NCI-H446 treated with DMSO at 0.1 percent for 48 hours (cell line): ENCODE measurements around the gene RUBCNL.

Source experiments
- DNase-seq: peaks from one replicate; lab custom pipeline; 2025; lab: John Stamatoyannopoulos, UW

The RUBCNL gene

DNA sequence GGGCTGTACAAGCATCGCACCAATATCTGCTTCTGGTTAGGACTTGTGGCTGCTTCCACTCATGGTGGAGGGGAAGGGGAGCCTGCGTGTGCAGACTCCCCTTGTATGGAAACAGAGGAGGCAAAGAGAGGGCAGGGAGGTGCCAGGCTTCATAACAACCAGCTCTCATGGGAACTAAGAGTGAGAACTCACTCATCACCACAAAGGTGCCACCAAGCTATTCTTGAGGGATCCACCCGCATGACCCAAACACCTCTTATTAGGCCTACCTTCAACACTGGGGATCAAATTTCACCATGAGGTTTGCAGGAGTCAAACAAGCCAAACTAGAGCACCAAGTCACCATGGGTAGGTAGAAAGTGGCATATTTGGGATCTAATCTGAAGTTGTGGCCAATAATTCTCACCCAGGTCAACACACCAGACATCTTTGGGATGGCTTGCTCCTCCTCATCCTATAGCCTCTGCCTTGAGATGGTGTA lies 46.4 kb downstream of the RUBCNL start:
- DNase-seq = no peak

DNA sequence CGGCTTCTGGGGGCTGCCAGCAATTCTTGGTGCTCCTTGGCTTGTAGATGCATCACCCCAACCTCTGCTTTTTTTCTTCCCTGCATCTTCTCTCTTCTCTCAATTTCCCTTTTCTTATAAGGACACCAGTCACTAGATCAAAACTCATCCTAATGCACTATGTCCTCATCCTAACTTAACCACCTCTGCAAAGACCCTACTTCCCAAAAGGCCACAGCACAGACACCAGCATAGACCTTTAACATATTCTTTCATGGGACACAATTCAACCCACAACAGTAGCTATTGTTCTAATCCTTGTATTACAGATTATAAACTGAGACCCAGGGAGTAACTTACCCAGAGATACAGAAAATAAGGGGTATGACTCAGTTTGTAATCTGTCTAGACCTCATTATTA lies 47.0 kb downstream of the RUBCNL start:
- no peak for DNase-seq

DNA sequence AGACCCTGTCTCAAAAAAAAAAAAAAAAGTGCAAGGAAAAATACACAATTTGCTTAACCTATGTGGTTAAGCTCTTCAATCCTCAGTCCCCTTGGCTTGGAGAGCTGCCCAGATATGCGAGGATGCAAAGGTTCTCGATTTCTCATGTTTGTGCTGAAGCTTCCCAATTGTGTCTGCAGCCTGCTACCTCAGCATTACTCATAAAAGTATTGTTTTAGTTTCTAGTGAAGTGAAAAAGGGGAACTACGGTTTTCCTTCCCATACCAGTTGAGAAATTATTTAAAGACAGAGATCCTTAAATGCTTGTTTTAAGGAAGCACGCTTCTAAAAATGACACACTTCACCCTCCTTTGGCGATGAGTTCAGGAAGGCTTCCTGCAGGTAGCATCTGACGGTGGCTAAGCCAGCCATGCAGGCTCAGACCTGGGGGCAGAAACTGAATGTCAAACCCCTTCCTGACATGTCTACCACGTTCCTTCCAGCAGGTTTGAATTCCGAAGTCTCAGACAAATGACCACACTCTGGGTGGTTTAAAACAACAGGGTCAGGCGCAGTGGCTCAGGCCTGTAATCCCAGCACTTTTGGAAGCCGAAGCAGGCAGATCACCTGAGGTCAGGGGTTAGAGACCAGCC lies 47.9 kb downstream of the RUBCNL start:
- DNase-seq = no peak

DNA sequence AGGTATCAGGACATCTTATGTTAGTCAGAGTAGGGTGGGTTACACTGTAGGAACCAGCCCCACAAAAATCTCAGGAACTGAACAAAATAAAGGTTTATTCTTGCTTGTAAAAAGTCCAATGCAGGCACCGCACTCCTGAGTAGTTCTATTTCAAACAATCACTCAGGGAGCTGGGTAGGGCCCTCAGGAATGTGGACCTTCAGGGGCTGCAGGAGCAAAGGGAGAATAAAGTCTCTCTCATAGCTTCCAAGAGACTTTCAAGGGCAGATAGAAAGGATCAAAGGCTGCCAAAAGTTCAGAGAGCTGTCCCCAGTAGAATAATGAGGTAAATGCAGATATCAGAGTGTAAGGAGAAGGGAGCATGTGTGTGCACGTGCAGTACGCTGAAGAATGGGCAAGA lies 49.4 kb downstream of the RUBCNL start:
- no peak for DNase-seq

DNA sequence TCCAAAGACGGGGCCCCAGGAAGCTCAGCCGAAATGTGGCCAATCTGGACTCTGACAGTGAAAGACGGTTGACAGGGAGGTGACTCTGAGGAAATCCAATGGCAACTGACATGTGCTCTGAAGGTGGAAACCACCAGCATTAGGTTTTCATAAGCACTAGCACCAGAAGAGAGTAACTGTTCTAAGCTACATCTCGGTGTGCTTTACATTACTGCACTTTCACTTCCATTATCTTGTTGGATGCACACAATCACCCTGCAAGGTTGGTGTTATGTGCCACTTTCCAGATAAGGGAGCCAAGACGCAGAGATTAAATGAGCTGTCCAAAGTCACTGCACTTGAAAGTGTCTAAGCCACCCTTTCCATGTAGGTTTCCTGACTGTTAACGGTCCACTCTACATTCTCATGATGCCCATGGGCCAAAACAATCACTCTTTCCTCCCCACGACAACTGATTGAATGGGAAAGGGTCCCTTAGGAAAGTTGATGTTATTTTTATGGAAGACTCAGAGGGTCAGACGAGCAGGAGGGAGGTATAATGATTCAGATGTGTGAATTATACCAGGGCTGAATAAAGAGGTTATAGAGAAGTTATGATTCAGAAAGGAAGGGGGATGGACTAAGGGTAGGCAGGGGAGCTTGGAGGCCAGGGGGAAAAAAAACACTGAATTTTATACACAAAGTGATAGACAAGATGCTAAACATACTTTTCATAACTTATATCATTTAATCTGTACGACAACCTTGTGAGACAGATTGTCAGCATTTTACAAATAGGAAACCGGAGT lies 52.8 kb downstream of the RUBCNL start:
- DNase-seq = no peak

DNA sequence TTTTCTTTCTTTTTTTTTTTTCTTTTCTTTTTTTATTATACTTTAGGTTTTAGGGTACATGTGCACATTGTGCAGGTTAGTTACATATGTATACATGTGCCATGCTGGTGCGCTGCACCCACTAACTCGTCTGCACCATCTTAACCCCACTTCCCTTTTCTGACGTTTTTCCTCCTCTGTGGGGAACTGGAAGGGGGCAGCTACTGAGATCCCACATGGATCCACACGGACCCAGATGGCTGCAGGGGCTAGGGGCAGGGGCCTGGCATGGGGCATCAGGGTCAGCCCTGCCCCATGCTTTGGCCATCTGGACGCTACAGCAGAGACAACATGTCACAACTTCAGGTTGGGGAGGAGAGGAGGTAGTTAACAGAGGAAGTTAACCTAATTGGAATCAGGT lies 54.3 kb downstream of the RUBCNL start:
- DNase-seq = no peak

DNA sequence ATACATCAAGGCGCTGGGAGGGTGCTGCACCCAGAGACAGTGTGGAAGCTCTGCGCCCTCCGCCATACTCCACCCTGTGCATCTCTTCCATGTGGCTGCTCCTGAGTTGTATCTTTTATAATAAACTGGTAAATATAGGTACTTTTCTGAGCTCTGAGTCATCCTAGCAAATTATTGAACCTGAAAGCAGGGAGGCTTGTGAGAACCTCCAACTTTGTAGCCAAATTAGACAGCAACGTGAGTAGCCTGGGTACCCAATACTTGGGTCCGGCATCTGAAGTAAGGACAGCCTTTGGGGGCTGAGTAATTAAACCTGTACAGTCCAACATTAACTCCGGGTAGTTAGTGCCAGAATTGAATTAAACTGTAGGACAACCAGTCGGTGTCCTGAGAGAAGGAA lies 57.4 kb downstream of the RUBCNL start:
- no peak for DNase-seq

DNA sequence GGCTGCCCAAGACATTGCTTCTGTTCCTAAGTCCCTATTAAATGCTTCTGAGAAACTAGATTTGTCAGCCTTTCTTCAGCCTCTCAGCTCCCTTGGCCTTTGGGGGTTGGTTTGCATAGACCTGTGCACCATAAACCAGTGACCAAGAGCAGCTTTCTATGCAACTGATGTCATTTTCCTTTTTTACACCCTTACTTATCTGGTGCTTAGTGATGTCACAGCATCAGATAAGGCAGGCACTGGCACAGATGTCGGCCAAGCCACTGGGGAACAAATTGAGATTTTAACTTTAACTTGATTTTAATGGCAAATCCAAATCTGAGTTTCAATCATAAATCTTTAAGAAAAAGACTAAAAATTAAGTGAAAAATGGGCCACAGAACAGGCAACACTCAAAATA lies 59.8 kb downstream of the RUBCNL start:
- no peak for DNase-seq

DNA sequence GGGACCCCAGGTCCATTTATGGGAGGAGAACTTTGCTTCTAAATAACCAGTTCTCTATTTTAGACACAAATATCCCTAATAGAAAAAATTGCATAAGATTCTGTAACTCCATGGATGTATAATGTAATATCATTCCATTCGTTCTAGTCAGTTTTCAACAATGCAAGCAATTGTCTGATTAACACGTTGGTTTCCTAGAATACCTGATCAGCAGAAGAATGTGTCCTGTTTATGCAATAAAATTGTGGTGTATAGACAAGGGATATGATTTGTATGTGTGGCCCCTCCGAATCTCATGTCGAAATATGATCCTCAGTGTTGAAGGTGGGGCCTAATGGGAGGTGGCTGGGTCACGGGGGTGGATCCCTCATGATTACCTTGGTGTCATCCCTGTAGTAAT lies 62.1 kb downstream of the RUBCNL start:
- no peak for DNase-seq

DNA sequence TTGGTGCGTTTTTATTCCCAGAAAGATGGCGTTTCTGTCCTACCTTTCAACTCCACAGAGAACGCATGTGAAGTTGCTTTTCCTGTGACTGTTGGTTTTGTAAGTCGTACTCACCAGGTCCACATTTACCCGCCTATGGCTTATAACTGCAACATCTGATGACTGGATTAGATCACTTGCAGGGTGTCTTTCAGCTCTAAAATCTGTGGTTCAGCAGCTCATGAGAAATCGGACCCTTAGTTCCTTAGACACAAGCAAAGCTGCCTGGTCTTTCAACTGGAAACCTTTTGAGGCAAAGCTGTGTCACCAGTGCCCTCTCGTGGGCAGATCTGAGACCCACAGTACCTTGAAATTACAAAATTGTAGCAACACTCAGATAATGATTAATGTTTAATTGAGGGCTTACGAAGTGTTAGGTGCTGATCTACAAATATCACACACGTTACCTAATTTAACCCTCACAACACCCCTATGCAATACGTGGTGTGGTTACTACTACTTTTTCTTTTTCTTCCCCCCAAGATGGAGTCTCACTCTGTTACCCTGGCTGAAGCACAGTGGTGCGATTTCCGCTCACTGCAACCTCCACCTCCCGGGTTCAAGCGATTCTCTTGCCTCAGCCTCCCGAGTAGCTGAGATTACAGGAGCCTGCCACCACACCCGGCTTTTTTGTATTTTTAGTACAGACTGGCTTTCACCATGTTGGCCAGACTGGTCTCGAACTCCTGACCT lies 65.4 kb downstream of the RUBCNL start:
- peak; percentile 1 for DNase-seq

DNA sequence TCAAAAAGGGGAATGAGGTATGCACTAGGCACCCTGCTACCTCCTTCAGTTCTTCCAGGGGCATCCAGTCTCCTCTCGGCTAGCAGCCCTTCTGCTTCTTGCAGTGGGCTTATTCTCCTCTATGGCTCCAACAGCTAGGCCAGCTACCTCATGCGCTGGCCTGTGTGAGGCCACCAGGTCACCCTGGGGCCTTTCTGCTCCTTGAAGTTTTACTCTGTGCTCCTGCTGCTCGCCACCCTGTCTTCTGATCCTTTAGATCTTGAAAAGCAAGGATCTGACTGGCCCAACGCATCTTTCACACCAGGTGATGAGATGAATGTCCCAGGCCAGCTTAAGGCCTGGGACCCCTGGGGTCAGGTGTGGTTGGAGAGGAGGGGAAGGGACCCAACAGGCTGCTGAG lies 66.2 kb downstream of the RUBCNL start:
- DNase-seq = no peak

DNA sequence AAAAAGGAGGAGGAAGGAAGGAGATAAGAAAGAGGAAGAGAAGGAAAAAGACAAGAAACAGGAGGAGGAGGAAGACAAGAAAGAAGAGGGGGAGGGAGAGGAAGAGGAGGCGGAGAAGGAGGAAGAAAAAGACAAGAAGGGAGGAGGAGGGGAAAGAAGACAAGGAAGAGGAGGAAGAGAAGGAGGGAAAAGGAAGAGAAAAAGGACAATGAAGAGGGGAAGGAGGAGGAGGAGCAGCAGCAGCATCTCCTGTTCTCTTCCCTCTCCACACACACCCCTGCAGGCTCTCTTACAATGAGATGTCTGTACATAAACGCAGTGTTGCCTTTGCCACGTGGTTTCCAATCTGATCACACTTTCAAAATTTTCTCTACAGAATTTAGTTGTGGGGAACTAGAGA lies 66.6 kb downstream of the RUBCNL start:
- no peak for DNase-seq

DNA sequence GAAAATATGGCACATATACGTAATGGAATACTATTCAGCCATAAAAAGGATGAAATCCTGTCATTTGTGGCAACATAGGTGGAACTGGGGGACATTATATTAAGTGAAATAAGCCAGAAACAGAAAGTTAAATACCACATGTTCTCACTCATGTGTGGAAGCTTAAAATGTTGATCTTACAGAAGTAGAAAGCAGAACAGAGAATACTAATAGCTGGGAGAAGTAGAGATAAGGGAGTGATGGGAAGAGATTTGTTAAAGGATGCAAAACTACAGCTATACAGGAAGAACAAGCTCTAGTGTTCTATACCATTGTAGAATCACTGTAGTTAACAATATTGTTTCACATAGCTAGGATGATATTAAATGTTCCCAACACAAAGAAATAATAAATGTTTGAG lies 68.1 kb downstream of the RUBCNL start:
- no peak for DNase-seq

DNA sequence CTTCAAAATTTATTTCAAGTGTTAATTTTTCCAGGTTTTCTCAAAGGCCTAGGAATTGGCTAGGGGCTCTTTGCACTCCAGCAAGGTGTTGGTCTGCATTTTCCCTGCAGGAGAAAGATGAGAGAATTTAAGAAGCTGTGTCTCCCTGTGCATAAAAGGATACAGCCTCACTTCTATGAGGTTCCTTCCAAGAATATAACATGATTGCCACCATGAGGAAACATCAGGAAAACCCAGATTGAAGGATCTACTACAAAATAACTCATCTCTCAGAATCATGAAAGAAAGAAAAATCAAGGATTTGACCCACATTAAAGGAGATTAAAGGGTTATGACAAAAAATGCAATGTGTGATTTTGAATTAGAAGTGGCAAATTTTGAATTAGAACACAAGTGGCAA lies 69.9 kb downstream of the RUBCNL start:
- DNase-seq = no peak

DNA sequence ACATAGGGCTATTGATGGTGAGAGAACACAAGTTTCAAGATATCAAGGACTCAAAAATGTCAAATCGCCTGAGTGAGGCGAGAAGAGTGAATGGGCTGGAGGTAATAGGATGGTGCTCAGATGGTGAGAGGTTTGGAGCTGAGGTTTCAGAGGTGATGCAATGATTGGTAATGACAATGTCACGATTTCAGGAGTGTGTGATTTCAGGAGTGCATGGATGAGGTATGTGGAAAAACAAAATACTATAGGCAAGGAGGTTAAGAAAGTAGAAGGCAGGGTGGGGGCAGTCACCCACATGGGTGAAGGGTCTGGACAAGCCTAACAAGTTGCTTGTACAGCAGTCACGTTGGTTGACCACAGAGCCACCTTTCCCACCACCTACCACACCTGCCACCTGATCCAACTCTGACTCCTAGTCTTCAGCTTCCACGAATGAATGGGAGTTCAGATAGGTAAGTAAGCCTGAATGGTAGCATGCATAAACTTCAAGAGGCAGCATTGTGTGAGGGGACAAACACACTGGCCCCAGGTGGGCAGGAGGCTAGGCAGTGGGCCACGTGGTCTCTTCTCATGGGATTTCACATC lies 71.5 kb downstream of the RUBCNL start:
- DNase-seq = no peak

DNA sequence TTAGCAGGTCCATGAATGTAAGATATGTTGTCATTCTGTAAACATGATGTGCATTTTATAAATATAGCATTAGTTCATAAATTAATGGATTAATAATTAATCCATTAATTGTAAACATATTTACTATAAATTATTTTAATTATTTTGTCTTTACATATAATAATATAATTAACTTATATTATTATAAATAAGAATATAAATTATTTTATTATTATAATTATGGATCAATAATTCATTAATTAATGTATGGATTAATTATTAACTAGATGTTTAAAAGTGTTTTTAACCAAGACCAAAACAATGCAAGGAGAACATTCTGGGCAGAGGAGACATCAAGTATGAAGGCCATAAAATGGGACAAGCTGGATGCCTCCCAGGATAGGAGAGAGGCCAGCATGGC lies 72.0 kb downstream of the RUBCNL start:
- no peak for DNase-seq

DNA sequence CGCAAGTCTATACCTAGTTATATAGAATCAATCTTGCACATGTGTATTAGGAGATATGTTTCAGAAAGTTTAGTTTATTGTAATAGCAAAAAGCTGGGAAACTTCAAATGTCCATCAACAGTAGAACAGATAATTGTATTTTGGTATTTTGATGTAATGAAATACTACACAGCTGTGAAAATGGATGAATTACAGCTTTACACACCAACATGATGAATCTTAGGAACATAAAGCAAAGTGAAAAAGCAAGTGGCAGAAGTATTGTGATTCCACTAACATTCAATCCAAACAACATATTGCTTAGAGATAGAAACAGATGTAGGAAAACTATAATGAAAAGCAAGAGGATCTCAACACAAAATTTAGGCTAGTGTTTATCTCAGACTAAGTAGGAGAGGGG lies 72.5 kb downstream of the RUBCNL start:
- DNase-seq = no peak

DNA sequence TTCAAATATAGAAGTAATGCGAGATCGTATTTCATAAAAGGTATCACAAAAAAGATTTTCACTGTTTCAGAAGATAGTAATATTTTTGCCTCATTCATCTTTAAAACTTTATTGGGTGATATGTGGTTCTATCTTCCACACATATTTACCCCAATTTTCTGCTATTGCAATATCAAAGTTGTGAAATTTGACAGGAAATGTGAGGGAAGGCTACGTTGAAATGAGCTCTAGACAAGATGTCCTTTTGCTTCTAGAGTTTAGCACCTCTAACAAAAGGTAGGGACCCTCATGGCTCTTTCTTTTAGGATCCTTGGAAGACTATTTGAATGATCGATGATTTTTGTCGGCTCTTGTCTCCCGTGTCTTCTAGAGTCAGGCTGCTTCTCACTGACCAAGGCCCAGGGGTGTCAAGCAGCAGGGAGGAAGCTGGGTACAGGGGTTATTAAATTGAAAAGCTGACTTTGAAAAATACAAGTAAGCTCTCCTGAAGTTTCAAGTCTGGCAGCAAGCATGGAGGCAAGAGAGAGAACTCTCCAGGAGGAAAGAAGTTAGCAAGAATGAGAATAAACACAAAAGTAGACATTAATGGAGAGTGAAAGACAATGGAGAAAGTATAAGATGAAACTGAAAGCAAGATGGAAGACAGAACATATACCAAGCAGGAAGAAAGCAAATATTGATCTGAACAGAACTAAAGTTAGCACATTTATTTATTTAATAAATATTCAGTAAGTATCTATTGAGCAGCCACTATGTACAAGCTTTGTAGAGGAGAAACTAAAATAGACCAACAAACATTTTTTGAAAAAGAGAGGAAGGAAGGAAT lies 73.4 kb downstream of the RUBCNL start:
- DNase-seq = no peak

DNA sequence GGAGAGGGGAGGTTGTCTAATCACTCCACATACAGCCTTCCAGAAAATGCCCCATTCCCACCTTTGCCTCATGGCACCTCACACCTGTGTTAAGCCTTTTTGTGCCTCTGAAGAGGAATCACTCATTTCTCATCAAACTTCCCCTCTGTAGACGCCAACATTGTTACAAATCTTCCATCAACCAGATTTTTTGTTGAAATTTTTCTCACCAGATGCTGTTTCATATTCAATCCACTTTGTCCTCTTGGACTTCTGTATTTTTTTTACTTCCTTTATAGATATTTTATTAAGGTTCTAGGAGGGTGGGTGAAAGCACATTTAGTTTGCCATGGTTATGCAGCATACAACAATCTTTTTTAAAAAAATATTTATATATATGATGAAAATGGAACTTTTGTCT lies 74.0 kb downstream of the RUBCNL start:
- no peak for DNase-seq

DNA sequence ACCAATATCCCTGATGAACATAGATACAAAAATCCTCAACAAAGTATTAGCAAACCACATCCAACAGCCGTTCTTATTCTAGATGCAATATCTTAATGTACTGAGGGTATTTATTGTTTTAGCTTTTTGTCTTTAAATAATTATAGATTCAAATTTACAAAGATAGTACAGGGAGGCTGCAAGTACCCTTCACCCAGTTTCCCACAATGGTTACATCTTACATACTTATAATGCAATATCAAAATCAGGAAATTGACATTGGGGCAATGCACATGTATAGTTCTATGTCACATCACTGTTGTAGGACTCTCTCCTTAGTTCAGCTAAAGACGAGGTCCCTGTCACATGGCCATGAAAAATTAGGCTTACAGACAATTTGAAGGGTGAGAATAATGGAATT lies 75.8 kb downstream of the RUBCNL start:
- DNase-seq = no peak

DNA sequence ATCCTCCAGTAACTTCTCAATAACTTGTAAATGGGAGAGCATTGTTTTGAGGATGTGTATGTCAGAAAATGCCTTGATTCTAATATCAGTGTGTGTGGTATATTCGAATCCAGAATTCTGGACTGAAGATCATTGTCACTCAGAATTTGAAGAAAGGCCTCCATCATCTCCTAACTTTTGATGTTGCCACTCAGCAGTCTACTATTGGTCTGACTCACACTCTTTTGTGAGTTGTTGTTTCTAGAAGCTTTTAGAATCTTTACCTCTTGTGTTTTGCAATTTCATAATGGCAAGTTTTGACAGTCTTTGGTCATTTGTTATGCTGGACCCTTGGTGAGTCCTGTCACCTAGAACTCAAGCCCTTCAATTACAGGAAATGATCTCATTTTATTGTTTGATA lies 77.0 kb downstream of the RUBCNL start:
- DNase-seq = no peak

DNA sequence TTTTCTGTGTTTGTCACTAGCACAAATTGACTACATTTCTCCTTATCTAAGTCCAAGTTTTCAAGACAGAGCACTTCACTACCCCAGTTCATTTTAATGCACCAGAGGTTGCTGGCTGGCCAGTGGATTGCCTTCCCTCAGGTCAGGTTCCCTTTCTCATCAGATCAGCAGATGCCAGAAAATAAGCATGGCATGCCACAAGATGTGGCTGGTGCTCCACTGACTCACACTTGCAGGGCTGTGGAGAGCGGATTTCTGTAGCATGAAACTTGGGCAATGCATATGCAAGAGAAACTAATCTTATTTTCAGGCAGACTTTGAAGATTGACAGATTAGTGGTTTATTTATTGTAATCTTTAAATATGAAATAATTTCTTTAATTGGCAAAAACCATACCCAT lies 79.5 kb downstream of the RUBCNL start:
- no peak for DNase-seq
